ENCODE data around the gene AXIN1.

- TF ChIP-seq, protein P1, sequence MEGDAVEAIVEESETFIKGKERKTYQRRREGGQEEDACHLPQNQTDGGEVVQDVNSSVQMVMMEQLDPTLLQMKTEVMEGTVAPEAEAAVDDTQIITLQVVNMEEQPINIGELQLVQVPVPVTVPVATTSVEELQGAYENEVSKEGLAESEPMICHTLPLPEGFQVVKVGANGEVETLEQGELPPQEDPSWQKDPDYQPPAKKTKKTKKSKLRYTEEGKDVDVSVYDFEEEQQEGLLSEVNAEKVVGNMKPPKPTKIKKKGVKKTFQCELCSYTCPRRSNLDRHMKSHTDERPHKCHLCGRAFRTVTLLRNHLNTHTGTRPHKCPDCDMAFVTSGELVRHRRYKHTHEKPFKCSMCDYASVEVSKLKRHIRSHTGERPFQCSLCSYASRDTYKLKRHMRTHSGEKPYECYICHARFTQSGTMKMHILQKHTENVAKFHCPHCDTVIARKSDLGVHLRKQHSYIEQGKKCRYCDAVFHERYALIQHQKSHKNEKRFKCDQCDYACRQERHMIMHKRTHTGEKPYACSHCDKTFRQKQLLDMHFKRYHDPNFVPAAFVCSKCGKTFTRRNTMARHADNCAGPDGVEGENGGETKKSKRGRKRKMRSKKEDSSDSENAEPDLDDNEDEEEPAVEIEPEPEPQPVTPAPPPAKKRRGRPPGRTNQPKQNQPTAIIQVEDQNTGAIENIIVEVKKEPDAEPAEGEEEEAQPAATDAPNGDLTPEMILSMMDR (IDR thresholded peaks at IDR 0.05) = no peak
- no peak for TF ChIP-seq POLR2A (IDR thresholded peaks at IDR 0.05)
- TF ChIP-seq POLR2AphosphoS5 (IDR thresholded peaks at IDR 0.05) = no peak
These were observed 44.7 kb upstream of the AXIN1 start, which contains the start of gene NME4 for GRCh38 chr16:397135-397661.

Measured in breast epithelium (tissue), 3 donors.